Measurements from ENCODE around the gene ABCB8.

Gene ABCB8

DNA sequence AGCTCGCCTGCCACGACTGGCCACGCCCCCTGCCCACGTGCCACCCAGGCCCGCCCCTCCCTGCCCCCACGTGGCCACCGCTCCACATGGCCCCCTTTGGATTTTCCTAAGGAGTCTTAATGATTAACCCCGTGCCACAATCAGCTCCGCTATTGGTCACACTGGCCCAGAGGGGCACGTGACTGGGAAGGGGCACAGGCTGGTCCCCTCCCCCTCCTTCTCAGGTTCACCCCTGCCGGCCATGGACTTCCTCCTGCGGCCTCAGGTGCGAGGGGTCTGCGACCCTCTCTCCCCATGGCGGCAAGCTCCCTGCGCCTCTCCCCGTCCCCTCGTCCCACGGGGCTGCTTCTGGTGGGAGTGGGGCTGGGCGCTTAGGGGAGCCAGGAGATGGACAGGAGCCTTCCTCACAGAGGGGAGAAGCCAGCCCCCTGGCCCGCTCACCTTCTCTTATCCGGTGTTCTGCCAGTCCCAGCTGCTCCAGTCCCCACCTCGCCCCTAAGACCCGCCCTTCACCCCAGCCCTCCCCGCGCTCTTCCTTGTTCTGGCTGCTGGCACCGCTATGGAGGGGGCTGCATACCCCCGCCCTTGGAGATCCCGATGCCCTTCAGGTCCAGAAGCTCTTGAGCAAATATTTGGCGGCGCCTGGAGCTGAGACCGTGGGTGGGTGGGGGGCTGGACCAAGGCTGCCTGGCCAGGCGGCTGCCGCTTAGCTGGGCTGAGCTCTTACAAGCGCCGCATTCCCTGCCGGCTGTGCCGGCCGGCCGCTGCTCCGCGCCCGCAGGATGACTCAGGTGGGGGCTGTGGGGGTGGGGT is 34.4 kb downstream of the ABCB8 start:
- Histone ChIP-seq H3K4me1 (ENCODE audit: control insufficient read depth, insufficient read depth, low read length) (peaks cover 3% of the 10 kb centered on the region), H3K4me3 (ENCODE audit: low read depth, low read length) (peak overlapping the region; percentile 69), H3K27me3 (ENCODE audit: control insufficient read depth, insufficient read depth, low read length) (peaks cover 6% of the 10 kb centered on the region), H3K9me3 (ENCODE audit: control insufficient read depth, insufficient read depth, low read length) (no peaks in the 10 kb centered on the region), H3K9ac (ENCODE audit: low read depth, low read length) (peak overlapping the region; percentile 37), H3K36me3 (ENCODE audit: control insufficient read depth, insufficient read depth, low read length) (peaks cover 18% of the 10 kb centered on the region)

DNA sequence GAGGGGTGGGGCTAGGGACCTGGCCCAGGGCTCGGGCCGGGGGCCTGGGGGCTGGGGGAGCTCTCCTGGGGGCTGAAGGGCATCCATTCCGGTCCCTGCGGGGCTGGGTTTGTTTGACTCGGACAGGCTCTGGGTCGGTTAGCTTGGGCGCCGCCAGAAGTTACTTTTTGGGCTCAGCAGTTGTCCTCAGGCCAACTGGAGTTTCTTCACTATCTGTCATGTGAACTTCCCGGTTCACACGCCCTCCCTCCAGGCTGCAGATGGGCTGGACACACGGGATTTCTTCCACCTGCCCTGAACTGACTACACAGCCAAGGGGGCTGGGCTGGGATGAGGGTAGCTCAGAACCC is 34.9 kb downstream of the ABCB8 start:
- Histone ChIP-seq H3K9ac (ENCODE audit: low read depth, low read length) (no peak overlapping the region), H3K36me3 (ENCODE audit: control insufficient read depth, insufficient read depth, low read length) (peaks cover 22% of the 10 kb centered on the region), H3K4me3 (ENCODE audit: low read depth, low read length) (peak overlapping the region; percentile 42)

GRCh38 chr7:151064454-151064853 is 36.2 kb downstream of the ABCB8 start:
- Histone ChIP-seq H3K4me3 (ENCODE audit: low read depth, low read length) (no peak overlapping the region), H3K4me1 (ENCODE audit: control insufficient read depth, insufficient read depth, low read length) (peaks cover 3% of the 10 kb centered on the region), H3K27me3 (ENCODE audit: control insufficient read depth, insufficient read depth, low read length) (peaks cover 4% of the 10 kb centered on the region), H3K36me3 (ENCODE audit: control insufficient read depth, insufficient read depth, low read length) (peaks cover 25% of the 10 kb centered on the region), H3K9ac (ENCODE audit: low read depth, low read length) (no peak overlapping the region), H3K9me3 (ENCODE audit: control insufficient read depth, insufficient read depth, low read length) (no peaks in the 10 kb centered on the region)

More for the DNA sequence above, 34.9 kb downstream of the ABCB8 start:
- Histone ChIP-seq H3K4me1 (ENCODE audit: control insufficient read depth, insufficient read depth, low read length) (peaks cover 3% of the 10 kb centered on the region), H3K27me3 (ENCODE audit: control insufficient read depth, insufficient read depth, low read length) (peaks cover 6% of the 10 kb centered on the region), H3K9me3 (ENCODE audit: control insufficient read depth, insufficient read depth, low read length) (no peaks in the 10 kb centered on the region)

- H3K9ac ChIP-seq (ENCODE audit: low read depth, low read length) = no peak overlapping the region
- H3K4me1 ChIP-seq (ENCODE audit: control insufficient read depth, insufficient read depth, low read length) = peaks cover 3% of the 10 kb centered on the region
- H3K4me3 ChIP-seq (ENCODE audit: low read depth, low read length) = no peak overlapping the region
- peaks cover 4% of the 10 kb centered on the region for H3K27me3 ChIP-seq (ENCODE audit: control insufficient read depth, insufficient read depth, low read length)
- H3K9me3 ChIP-seq (ENCODE audit: control insufficient read depth, insufficient read depth, low read length) = no peaks in the 10 kb centered on the region
- H3K36me3 ChIP-seq (ENCODE audit: control insufficient read depth, insufficient read depth, low read length) = peaks cover 30% of the 10 kb centered on the region
Observed at GRCh38 chr7:151064993-151065392, 36.7 kb downstream of the ABCB8 start.

- no peak overlapping the region for H3K4me3 ChIP-seq (ENCODE audit: low read depth, low read length)
- H3K36me3 ChIP-seq (ENCODE audit: control insufficient read depth, insufficient read depth, low read length) = peaks cover 35% of the 10 kb centered on the region
- H3K9ac ChIP-seq (ENCODE audit: low read depth, low read length) = no peak overlapping the region
- peaks cover 4% of the 10 kb centered on the region for H3K27me3 ChIP-seq (ENCODE audit: control insufficient read depth, insufficient read depth, low read length)
- H3K4me1 ChIP-seq (ENCODE audit: control insufficient read depth, insufficient read depth, low read length) = peaks cover 3% of the 10 kb centered on the region
- no peaks in the 10 kb centered on the region for H3K9me3 ChIP-seq (ENCODE audit: control insufficient read depth, insufficient read depth, low read length)
Observed at GRCh38 chr7:151065516-151065915, 37.3 kb downstream of the ABCB8 start.

DNA sequence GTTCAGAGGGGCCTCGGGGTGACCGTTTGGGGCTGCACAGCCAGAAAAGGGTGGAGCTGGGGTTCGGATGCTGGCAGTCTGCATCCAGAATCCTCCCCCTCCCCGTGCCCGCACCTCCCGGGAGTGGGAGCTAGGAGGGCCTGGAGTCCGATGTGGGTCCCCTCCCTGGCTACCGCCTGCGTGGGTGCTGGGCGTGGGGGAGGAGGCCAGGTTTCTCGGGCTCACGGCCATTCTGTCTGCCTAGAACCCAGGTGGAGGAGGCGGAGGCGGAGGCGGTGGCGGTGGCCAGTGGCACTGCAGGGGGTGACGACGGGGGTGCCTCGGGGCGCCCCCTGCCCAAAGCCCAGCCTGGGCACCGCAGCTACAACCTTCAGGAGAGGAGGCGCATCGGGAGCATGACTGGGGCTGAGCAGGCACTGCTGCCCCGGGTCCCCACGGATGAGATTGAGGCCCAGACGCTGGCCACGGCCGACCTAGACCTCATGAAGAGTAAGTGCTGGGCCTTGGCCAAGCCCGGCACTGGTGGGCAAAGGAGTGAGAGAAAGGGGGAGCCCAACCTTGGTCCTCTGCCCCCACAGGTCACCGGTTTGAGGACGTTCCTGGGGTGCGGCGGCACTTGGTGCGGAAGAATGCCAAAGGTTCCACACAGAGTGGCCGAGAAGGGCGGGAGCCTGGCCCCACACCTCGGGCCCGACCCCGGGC is 38.2 kb downstream of the ABCB8 start:
- Histone ChIP-seq H3K4me1 (ENCODE audit: control insufficient read depth, insufficient read depth, low read length) (peaks cover 3% of the 10 kb centered on the region), H3K36me3 (ENCODE audit: control insufficient read depth, insufficient read depth, low read length) (peaks cover 42% of the 10 kb centered on the region), H3K4me3 (ENCODE audit: low read depth, low read length) (no peak overlapping the region), H3K9me3 (ENCODE audit: control insufficient read depth, insufficient read depth, low read length) (no peaks in the 10 kb centered on the region), H3K9ac (ENCODE audit: low read depth, low read length) (no peak overlapping the region), H3K27me3 (ENCODE audit: control insufficient read depth, insufficient read depth, low read length) (no peaks in the 10 kb centered on the region)

DNA sequence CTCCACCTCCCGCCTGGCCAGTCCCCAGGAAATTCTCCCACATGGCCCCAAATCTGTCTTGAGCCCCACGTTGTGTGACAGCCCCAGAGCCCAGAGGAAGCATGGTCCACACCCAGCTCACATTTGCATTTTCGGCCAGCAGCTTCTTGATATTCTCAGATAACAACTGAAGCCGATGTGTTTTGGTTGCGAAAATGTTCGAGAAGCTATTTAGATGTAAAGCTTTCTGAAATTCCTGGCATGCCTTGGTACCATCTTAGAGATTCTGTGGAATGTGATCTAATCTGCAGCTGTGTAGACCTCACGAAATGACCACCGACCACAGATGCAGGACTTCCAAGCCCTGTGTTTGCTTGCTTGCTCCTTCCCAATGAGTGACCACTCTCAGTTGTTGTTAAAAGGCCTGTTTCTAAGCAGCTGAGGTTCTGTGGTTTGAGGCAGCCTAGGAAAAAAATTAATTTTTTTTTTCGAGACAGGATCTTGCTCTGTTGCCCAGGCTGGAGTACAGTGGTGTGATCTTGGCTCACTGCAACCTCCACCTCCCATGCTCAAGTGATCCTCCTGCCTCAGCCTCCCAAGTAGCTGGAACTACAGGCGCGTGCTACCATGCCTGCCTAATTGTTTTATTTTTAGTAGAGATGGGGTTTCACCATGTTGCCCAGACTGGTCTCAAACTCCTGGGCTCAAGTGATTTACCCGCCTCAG is 40.0 kb downstream of the ABCB8 start:
- Histone ChIP-seq H3K36me3 (ENCODE audit: control insufficient read depth, insufficient read depth, low read length) (peaks cover 50% of the 10 kb centered on the region), H3K9me3 (ENCODE audit: control insufficient read depth, insufficient read depth, low read length) (no peaks in the 10 kb centered on the region), H3K27me3 (ENCODE audit: control insufficient read depth, insufficient read depth, low read length) (no peaks in the 10 kb centered on the region), H3K4me1 (ENCODE audit: control insufficient read depth, insufficient read depth, low read length) (peaks cover 3% of the 10 kb centered on the region), H3K4me3 (ENCODE audit: low read depth, low read length) (no peak overlapping the region), H3K9ac (ENCODE audit: low read depth, low read length) (no peak overlapping the region)

DNA sequence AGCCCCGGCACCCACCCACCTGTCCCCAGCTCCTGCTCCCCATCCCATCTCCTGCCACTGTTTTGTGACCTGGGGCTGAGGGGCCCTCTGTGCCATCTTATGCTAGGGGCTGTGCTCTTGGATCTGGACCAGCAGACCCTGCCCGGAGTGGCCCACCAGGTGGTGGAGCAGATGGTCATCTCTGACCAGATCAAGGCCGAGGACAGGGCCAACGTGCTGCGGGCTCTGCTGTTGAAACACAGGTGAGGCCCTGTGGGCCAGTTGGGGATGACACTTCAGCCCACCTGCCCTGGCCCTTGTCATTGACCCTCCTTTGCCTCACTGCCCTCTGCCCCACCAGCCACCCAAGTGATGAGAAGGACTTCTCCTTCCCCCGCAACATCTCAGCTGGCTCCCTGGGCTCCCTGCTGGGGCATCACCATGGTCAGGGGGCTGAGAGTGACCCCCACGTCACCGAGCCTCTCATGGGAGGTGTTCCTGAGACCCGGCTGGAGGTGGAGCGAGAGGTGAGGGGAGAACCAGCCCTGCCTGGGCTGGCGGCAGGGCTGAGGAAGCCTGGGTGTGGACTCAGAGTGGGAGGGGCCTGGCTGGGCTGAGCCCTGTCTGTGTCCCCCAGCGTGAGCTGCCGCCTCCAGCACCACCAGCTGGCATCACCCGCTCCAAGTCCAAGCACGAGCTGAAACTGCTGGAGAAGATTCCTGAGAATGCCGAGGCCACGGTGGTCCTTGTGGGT is 41.8 kb downstream of the ABCB8 start:
- Histone ChIP-seq H3K9me3 (ENCODE audit: control insufficient read depth, insufficient read depth, low read length) (no peaks in the 10 kb centered on the region), H3K9ac (ENCODE audit: low read depth, low read length) (no peak overlapping the region), H3K27me3 (ENCODE audit: control insufficient read depth, insufficient read depth, low read length) (no peaks in the 10 kb centered on the region), H3K36me3 (ENCODE audit: control insufficient read depth, insufficient read depth, low read length) (peaks cover 58% of the 10 kb centered on the region), H3K4me3 (ENCODE audit: low read depth, low read length) (no peak overlapping the region), H3K4me1 (ENCODE audit: control insufficient read depth, insufficient read depth, low read length) (no peaks in the 10 kb centered on the region)

DNA sequence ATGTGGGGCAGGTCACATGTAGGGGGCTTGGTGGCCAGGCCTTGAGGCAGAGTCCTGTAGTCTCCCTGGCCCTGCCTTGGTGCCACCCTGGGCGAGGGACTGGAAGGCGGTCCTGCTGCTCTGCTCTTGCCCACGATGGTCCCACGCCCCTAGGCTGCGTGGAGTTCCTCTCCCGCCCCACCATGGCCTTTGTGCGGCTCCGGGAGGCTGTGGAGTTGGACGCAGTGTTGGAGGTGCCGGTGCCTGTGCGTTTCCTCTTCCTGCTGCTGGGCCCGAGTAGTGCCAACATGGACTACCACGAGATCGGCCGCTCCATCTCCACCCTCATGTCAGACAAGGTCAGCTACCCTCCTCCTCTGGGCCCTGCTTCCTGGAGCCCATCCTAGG is 42.3 kb downstream of the ABCB8 start:
- Histone ChIP-seq H3K4me3 (ENCODE audit: low read depth, low read length) (no peak overlapping the region), H3K9ac (ENCODE audit: low read depth, low read length) (no peak overlapping the region), H3K27me3 (ENCODE audit: control insufficient read depth, insufficient read depth, low read length) (no peaks in the 10 kb centered on the region), H3K9me3 (ENCODE audit: control insufficient read depth, insufficient read depth, low read length) (no peaks in the 10 kb centered on the region), H3K36me3 (ENCODE audit: control insufficient read depth, insufficient read depth, low read length) (peaks cover 60% of the 10 kb centered on the region), H3K4me1 (ENCODE audit: control insufficient read depth, insufficient read depth, low read length) (no peaks in the 10 kb centered on the region)

DNA sequence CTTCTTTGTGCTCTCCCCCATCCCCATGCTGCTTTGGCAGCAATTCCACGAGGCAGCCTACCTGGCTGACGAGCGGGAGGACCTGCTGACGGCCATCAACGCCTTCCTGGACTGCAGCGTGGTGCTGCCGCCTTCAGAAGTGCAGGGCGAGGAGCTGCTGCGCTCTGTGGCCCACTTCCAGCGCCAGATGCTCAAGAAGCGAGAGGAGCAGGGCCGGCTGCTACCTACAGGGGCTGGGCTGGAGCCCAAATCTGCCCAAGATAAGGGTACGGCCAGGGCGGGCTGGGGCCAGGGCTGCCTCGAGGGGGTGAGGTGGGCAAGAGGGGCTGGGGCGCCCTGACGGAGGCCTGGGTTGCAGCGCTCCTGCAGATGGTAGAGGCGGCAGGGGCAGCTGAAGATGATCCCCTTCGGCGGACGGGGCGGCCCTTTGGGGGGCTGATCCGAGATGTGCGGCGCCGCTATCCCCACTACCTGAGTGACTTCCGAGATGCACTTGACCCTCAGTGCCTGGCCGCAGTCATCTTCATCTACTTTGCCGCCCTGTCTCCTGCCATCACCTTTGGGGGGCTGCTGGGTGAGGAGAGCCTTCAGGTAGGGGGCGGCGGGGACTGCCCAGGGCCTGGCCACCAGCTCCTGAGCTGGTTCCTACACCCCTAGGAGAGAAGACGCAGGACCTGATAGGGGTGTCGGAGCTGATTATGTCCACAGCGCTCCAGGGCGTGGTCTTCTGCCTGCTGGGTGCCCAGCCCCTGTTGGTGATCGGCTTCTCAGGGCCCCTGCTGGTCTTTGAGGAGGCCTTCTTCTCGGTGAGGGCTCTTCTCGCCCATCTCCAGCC is 43.0 kb downstream of the ABCB8 start:
- Histone ChIP-seq H3K9me3 (ENCODE audit: control insufficient read depth, insufficient read depth, low read length) (no peaks in the 10 kb centered on the region), H3K36me3 (ENCODE audit: control insufficient read depth, insufficient read depth, low read length) (peaks cover 62% of the 10 kb centered on the region), H3K9ac (ENCODE audit: low read depth, low read length) (no peak overlapping the region), H3K4me1 (ENCODE audit: control insufficient read depth, insufficient read depth, low read length) (no peaks in the 10 kb centered on the region), H3K27me3 (ENCODE audit: control insufficient read depth, insufficient read depth, low read length) (no peaks in the 10 kb centered on the region), H3K4me3 (ENCODE audit: low read depth, low read length) (no peak overlapping the region)

DNA sequence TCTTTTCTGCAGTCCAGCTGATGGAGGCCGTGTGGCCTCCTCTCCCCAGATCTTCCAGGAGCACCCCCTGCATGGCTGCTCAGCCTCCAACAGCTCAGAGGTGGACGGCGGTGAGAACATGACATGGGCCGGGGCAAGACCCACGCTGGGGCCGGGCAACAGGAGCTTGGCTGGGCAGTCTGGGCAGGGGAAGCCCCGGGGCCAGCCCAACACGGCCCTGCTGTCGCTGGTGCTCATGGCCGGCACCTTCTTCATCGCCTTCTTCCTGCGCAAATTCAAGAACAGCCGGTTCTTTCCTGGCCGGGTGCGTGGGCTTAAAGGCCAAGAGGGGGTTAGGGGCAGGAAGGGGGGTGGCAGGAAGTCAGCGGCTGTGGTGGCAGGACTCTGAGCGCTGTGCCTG is 45.7 kb downstream of the ABCB8 start:
- H3K9ac ChIP-seq (ENCODE audit: low read depth, low read length) = no peak overlapping the region
- H3K36me3 ChIP-seq (ENCODE audit: control insufficient read depth, insufficient read depth, low read length) = peaks cover 54% of the 10 kb centered on the region
- H3K4me1 ChIP-seq (ENCODE audit: control insufficient read depth, insufficient read depth, low read length) = peaks cover 2% of the 10 kb centered on the region
- H3K4me3 ChIP-seq (ENCODE audit: low read depth, low read length) = no peak overlapping the region
- no peaks in the 10 kb centered on the region for H3K27me3 ChIP-seq (ENCODE audit: control insufficient read depth, insufficient read depth, low read length)
- H3K9me3 ChIP-seq (ENCODE audit: control insufficient read depth, insufficient read depth, low read length) = no peaks in the 10 kb centered on the region
